Ramos (cell line): ENCODE data around the gene ADSS1.

Source experiments
- in situ Hi-C: fragments of 300-500 bp; cut with MboI; formaldehyde crosslinking; loops from one replicate; pipeline ENCODE4 v1.14.3; 2022; ENCODE audit warnings: low sequenced_read_pairs; ENCODE audit not compliant: unreplicated experiment

Gene ADSS1

GRCh38 chr14:104775073-104775489 is 51.1 kb downstream of the ADSS1 start:
- in situ Hi-C loops = no loop called here

- in situ Hi-C loops = no loop called here
Measured at GRCh38 chr14:104776481-104776880, 52.5 kb downstream of the ADSS1 start.

GRCh38 chr14:104776961-104777807 is 53.2 kb downstream of the ADSS1 start:
- in situ Hi-C loops = no loop called here

- in situ Hi-C loops = no loop called here
Measured at GRCh38 chr14:104777808-104778249, 53.8 kb downstream of the ADSS1 start.

- in situ Hi-C loops = no loop called here
Measured at GRCh38 chr14:104778694-104779331, 54.8 kb downstream of the ADSS1 start.

GRCh38 chr14:104779776-104780512 is 55.9 kb downstream of the ADSS1 start:
- in situ Hi-C loops = no loop called here

GRCh38 chr14:104780513-104781030 is 56.5 kb downstream of the ADSS1 start:
- in situ Hi-C loops = no loop called here

- in situ Hi-C loops = no loop called here
Measured at GRCh38 chr14:104781271-104782077, 57.4 kb downstream of the ADSS1 start.

GRCh38 chr14:104782086-104782807 is 58.2 kb downstream of the ADSS1 start:
- in situ Hi-C loops = no loop called here

GRCh38 chr14:104782808-104783139 is 58.7 kb downstream of the ADSS1 start:
- in situ Hi-C loops = no loop called here

- in situ Hi-C loops = no loop called here
Measured at GRCh38 chr14:104783484-104784217, 59.6 kb downstream of the ADSS1 start.

GRCh38 chr14:104784218-104784568 is 60.2 kb downstream of the ADSS1 start:
- in situ Hi-C loops = no loop called here

GRCh38 chr14:104784846-104785707 is 61.0 kb downstream of the ADSS1 start:
- in situ Hi-C loops = no loop called here

- in situ Hi-C loops = no loop called here
Measured at GRCh38 chr14:104785708-104786080, 61.7 kb downstream of the ADSS1 start.

GRCh38 chr14:104786091-104786586 is 62.1 kb downstream of the ADSS1 start:
- in situ Hi-C loops = no loop called here

GRCh38 chr14:104786726-104787675 is 63.0 kb downstream of the ADSS1 start:
- in situ Hi-C loops = no loop called here

- in situ Hi-C loops = no loop called here
Measured at GRCh38 chr14:104787736-104788135, 63.7 kb downstream of the ADSS1 start.
